ENCODE results near the gene CASZ1. TPM values are rescaled to one million over a fixed set of nuclear protein-coding genes. Genes with fewer than 3 reads are reported as not detected.

The CASZ1 gene
- total RNA-seq, 6 donors from 2014 or later, result 39.7 to 112 (median 60.8) TPM

DNA sequence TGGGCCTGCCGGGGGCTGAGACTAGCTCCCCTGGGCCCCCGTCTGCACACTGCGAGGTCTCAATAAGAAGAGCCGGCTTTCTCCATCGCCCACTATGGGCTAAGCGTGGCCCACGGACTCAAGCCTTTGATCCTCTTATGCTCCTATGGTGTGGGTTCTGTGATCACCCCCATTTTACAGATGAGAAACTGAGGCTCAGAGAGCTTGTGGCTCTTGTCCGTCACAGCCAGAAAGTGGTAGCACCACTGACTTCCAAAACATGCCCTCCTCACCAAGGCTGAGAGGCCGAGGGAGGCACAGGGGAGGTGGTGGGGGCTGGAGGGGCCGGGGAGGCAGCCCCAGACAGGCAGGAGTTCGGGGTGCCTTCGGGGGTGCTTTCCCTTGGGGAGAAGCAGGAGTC is 39.0 kb upstream of the CASZ1 start:
- ATAC-seq (ENCODE audit: low FRiP score in 2 of 2), result no peak
- 18 to 30% methylated on average over 5 to 12 of the region's 12 CpGs for WGBS, 2 donors
- Histone ChIP-seq H3K27me3 (peaks cover 0 to 9% (median 2%) of the 10 kb centered on the region in 4 donors), H3K36me3 (no peaks in the 10 kb centered on the region), H3K27ac (no peak overlapping the region), H3K4me3 (peak overlapping the region in 2 of 4 donors; percentile 12 to 29), H3K9me3 (no peaks in the 10 kb centered on the region), H3K4me1 (peaks cover 3 to 9% (median 7%) of the 10 kb centered on the region in 4 donors)
- TF ChIP-seq POLR2A (IDR thresholded peaks at IDR 0.05) (no peak), EP300 (IDR thresholded peaks at IDR 0.05) (no peak), POLR2AphosphoS5 (IDR thresholded peaks at IDR 0.05) (no peak)
- TF ChIP-seq, protein P1, sequence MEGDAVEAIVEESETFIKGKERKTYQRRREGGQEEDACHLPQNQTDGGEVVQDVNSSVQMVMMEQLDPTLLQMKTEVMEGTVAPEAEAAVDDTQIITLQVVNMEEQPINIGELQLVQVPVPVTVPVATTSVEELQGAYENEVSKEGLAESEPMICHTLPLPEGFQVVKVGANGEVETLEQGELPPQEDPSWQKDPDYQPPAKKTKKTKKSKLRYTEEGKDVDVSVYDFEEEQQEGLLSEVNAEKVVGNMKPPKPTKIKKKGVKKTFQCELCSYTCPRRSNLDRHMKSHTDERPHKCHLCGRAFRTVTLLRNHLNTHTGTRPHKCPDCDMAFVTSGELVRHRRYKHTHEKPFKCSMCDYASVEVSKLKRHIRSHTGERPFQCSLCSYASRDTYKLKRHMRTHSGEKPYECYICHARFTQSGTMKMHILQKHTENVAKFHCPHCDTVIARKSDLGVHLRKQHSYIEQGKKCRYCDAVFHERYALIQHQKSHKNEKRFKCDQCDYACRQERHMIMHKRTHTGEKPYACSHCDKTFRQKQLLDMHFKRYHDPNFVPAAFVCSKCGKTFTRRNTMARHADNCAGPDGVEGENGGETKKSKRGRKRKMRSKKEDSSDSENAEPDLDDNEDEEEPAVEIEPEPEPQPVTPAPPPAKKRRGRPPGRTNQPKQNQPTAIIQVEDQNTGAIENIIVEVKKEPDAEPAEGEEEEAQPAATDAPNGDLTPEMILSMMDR (IDR thresholded peaks at IDR 0.05), result no peak
- no peak for DNase-seq

DNA sequence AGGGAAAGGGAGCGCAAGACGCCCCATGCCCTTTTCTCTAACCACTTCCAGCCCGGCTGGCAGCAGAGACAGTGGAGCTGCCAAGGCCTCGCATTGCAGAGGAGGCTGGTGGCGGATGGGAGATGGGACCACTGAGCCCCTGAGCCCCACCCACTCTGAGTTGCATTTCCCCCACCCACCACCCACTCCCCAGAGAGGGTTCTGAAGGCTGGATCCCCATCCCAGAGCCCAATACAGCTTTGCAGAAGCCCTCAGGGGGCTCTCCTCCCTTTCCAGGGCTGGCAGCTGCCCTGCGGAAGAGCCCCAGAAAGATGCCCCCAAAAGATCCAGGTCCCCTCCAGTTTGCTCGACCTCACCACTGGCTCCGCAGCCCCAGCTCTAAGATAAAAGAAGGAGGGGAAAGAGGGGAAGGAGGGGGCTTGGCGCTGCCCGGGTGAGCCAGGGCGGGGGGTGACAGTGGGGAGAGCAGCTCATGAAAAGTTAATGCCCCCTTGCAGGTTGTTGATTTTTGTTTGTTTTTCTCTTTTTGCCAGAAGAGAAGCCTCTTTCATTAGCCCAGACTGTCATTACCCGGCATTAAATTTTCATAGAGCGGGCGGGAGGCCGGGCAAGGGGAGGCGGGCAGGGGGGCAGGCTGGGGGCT is 38.4 kb upstream of the CASZ1 start:
- WGBS, 2 donors, result 47% methylated on average over 15 to 16 of the region's 16 CpGs
- H3K27me3 ChIP-seq, result peaks cover 0 to 9% (median 2%) of the 10 kb centered on the region in 4 donors
- H3K36me3 ChIP-seq, result no peaks in the 10 kb centered on the region
- no peaks in the 10 kb centered on the region for H3K9me3 ChIP-seq
- DNase-seq, result no peak
- no peak overlapping the region for H3K27ac ChIP-seq
- H3K4me1 ChIP-seq, result peaks cover 3 to 9% (median 7%) of the 10 kb centered on the region in 4 donors
- no peak for ATAC-seq (ENCODE audit: low FRiP score in 2 of 2)
- H3K4me3 ChIP-seq, result no peak overlapping the region
- TF ChIP-seq, protein P1 (IDR thresholded peaks at IDR 0.05), result no peak
- no peak for TF ChIP-seq POLR2A (IDR thresholded peaks at IDR 0.05)

DNA sequence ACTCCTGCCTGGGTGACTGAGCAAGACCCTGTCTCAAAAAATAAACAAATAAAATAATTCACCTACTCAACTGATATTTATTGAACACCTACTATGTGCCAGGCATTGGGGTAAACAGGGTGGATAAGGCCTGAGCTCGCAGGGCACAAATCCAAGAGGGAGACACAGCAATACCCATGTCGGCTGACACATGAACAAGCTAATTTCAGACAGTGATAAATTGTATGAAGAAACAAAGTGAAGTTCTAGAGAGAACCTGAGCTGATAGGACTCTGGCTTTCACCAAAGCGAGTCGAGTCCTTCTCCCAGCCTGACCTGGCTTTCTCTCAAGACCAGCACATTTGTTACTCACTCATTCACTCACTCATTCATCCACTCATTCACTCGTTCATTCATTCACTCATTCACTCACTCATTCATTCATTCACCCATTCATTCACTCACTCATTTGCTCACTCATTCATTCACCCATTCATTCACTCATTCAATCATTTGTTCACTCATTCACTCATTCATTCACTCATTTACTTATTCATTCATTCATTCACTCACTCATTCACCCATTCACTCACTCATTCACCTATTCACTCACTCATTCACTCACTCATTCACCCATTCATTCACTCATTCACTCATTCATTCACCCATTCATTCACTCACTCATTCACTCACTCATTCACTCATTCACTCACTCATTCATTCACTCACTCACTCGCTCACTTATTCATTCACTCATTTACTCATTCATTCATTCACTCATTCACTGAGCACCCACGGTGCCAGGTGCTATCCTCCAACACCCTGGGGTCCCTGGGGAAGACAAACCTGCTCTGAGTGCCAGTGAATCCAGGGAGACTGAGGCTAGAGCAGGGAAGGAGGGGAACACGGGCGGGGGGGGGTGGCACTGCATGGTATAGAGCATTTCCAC is 37.4 kb upstream of the CASZ1 start:
- H3K9me3 ChIP-seq, result no peaks in the 10 kb centered on the region
- no peak overlapping the region for H3K27ac ChIP-seq
- peaks cover 3 to 9% (median 7%) of the 10 kb centered on the region in 4 donors for H3K4me1 ChIP-seq
- ATAC-seq (ENCODE audit: low FRiP score in 2 of 2) (no peak), DNase-seq (no peak)
- peaks cover 0 to 9% (median 2%) of the 10 kb centered on the region in 4 donors for H3K27me3 ChIP-seq
- no peak overlapping the region for H3K4me3 ChIP-seq
- TF ChIP-seq EP300 (IDR thresholded peaks at IDR 0.05), result no peak
- TF ChIP-seq, protein P1 (IDR thresholded peaks at IDR 0.05), result no peak
- WGBS, 2 donors, result 80 to 82% methylated on average over 9 of the region's 9 CpGs
- no peaks in the 10 kb centered on the region for H3K36me3 ChIP-seq

DNA sequence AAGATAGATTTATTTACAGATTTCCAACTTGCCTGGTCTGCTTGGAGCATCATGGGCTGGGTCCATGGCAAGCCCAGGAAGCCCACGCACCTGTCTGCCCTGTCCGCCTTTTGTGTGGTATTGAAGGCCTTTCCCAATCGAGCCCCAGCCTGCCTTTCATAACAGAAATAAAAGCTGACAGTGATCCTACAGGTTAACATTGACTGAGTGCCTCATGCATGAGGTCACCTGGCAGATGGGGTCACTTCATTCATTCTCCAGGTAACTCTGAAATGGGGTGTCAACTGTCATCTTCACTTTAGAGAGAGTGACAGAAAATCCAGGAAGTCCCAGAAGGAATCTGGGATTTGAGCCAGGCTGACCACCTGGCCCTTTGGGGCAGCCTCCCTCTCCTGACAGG is 36.3 kb upstream of the CASZ1 start:
- no peaks in the 10 kb centered on the region for H3K36me3 ChIP-seq
- H3K4me3 ChIP-seq, result no peak overlapping the region
- no peak overlapping the region for H3K27ac ChIP-seq
- H3K4me1 ChIP-seq, result peaks cover 3 to 9% (median 7%) of the 10 kb centered on the region in 4 donors
- DNase-seq, result no peak
- peaks cover 0 to 9% (median 2%) of the 10 kb centered on the region in 4 donors for H3K27me3 ChIP-seq
- 74 to 87% methylated on average over 3 of the region's 3 CpGs for WGBS, 2 donors
- ATAC-seq (ENCODE audit: low FRiP score in 2 of 2), result no peak
- TF ChIP-seq POLR2AphosphoS5 (IDR thresholded peaks at IDR 0.05), result no peak
- TF ChIP-seq, protein P1 (IDR thresholded peaks at IDR 0.05), result no peak
- TF ChIP-seq POLR2A (IDR thresholded peaks at IDR 0.05), result no peak
- TF ChIP-seq EP300 (IDR thresholded peaks at IDR 0.05), result no peak
- no peaks in the 10 kb centered on the region for H3K9me3 ChIP-seq
